ELR (cell line): ENCODE measurements around the gene OAF.

ENCODE experiments used
- DNase-seq: peaks from one replicate; pipeline ENCODE4 v3.0.0-alpha.2; 2015; ENCODE audit warnings: low read depth

OAF gene

DNA sequence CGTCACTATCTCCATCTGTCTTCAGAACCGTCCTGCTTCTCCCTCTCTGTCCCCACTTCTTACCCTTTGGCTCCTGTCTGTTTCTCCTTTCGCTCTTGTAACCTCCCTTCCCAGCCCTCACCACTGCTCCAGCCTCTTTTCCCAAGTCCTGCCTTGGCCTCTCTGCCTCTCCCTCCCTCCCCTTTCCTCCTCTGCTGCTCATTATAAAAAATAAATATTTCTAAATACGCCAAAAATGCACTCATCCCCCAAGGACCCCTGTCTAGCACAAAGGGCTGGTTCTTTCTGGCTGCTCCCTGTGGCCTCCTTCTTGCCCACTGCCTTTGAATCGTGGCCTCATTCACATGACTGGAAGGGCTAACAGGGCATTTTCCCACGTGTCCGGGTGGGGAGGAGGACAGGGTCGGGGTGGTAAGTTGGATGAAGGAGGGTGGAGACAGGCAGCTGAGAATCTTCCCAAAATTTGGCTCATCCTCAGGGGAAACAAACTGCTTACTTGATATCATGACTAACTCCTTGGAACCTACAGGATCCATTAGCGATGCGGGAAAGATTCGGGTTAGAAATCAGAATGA is 26.4 kb upstream of the OAF start:
- no peak for DNase-seq

DNA sequence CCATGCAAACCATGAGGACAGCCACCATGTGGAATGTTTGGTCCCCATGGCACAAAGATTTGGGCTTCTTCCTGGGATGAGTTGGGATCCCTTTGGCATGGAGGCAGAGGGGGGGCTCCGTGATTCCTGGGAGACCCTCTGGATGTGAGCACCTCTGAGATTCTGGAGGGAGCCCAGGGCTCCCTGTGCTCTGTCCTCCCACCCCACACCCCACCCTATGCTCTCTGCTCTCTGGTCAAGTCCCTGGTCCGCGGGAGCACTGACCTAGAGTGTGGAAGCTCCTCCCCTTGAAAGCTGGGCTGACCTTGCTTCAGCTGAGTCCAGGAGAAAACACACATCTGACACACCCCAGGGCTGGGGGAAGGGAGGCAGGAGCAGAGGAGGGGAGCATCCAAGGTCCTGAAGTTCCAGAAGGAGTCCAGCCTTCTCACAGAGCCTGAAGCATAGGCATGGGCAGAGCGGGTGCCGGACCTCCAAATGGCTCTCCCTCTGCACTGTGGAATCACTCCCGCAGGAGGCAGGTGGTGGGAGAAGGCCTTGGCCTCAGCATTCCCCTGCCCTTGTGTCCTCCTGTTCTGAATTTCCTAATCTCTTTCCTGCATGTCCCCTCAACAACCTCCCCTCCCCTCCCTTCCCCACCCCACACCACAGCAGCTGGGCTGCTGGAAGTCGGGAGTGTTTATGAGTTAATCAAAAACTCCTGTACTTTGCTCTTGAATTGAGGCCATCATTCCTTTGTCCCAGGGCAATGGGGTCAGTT is 25.7 kb upstream of the OAF start:
- DNase-seq = peak; percentile 25

DNA sequence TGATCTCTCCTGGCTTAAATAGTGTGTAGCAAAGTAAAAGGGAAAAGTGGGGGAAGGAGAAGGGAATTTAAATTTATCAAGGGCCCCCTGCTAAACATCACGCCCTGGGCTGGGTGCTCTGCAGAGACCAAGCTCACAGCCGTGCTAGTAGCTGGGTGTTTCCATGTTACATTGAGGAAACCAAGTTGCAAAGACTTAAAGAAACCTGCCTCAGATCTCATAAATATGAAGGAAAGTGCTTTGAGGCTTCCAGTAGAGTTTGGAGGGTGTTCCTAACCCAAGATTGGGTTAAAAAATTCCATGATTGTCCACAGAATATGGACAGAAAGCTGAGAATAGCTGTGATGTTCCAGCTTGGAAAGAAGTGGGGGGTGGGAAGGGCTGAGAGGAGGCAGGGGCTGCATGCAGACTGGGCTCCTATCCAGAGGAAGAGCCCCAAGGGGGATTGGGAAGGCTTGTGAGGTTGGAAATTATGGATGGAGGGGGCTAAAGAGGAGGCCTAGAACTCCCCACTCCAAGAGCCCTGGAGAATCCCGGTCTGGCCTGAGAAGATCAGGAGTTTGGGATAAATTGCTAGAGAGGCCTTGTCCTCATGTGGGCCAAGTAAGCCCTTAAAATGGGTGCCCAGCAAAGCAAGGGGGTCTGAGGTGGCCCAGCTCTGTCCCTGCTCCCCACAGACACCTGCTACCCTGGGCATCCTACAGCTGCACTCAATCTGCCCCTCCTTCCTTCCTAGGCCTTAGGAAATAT is 25.0 kb upstream of the OAF start:
- no peak for DNase-seq

DNA sequence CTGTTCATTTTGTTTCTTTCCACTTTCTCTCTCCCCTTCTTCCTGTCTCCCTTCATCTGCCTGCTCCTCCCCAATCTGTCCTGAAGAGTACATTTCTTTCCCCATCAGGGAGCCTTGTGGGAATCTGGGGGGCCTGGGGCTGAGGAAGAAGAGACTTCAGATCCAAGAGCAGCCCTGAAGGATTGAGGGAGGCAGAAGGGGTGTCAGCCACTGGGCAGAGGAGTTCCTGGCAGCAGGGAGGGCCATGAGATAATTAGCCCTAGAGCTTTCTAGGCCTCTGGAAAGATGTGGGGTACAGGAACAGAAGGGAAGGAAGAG is 24.4 kb upstream of the OAF start:
- no peak for DNase-seq

DNA sequence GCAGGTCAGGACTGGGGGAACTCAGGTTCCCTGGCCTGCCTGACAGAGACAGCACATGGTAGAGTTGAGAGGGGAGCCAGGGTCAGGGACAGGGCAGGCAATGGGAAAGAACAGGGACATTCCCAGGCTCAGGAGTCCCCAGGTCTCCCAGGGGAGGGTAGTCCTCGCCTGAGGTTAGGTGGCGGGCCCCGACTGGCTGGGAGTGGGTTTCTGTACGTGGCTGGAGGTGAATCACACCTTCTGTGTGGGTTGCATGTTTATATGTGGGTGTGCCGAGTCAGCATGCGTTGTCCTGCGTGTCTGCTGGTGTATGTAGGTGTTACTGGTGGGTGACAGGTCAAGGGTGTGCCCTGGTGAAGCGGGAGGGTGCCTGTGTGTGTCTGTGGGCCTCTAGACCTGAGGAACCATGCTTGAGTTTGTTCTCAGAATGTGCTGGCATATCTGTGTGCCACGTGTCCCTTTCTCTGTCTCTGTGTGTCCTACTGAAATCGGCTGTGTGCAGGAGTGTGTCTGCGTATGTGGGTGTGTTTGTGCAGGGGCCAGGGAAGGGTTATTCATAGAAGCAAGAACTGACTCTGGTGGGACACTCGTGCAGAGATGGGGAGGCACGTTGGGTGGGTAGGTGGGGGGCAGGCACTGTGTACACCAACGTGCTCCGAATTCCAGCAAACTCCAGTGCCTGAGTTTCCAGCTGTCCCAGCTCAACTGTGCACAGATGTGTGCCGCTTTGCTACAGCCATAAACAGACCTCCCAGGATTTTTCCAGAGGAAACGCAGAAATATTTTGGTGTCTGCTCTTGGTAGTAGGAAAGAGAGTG is 23.8 kb upstream of the OAF start:
- DNase-seq = peak; percentile 76

DNA sequence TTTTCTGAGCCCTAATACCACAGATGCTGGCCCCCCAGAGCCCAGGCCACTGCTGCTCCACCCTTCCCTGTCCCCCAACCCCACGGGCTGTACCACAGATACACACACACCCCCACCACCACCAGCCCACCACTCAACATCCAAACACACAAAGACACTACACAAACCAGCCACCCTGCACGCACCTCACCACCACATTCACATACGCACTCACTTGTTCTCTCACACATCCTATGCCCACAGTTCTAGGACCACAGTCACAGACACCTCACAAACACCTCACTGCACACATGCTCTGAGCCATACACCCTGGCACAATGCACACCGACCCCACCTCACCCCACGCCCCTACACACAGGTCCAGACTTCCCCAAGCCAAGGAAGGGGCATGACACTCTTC is 22.5 kb upstream of the OAF start:
- no peak for DNase-seq

DNA sequence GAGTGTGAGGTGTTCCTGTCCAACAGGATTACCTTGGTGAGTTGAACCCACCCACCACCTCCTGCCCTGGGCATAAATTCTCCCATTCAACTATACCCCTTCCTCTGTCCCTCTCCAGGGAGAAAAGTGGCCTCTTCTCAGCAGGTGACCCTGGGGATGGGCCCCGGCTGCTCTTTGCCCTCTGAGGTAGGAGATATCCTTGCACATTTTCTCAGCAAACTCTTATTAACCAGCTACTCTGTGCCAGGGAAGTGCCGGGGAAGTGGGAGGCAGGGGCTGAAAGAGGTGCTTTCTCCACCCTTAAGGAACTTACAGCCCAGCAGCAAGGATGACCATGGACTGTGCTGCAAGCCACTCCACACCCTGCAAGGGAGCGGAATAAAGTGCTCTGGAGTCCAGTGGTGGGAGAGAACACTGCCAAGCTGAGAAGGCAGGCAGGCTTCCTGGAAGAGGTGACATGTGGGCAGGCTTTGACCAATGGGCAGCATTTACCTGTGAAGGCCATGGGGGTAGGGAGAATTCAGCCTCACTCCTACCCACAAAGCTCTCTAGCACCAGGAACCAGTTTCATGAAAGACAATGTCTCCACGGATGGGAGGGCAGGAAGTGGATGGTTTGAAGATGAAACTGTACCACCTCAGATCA is 21.9 kb upstream of the OAF start:
- DNase-seq = no peak

DNA sequence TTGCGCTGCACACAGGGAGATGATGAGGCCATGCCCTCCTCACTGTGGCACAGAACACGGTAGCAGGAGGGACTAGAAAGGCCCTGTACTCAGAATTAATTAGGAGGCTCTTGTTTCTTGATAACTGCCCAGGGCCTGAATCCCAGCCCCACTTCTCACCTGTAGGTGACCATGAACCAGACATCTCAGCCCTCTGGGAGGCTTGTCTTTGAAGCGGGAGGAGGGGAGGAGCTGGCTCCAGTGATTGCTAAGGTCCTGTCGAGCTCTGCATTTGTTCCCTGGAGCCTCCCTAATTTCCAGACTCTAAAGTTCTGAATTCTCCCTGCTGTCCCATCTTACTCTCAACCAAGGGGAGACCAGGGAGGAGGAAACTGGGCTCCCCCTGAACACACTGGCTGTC is 19.8 kb upstream of the OAF start:
- no peak for DNase-seq

DNA sequence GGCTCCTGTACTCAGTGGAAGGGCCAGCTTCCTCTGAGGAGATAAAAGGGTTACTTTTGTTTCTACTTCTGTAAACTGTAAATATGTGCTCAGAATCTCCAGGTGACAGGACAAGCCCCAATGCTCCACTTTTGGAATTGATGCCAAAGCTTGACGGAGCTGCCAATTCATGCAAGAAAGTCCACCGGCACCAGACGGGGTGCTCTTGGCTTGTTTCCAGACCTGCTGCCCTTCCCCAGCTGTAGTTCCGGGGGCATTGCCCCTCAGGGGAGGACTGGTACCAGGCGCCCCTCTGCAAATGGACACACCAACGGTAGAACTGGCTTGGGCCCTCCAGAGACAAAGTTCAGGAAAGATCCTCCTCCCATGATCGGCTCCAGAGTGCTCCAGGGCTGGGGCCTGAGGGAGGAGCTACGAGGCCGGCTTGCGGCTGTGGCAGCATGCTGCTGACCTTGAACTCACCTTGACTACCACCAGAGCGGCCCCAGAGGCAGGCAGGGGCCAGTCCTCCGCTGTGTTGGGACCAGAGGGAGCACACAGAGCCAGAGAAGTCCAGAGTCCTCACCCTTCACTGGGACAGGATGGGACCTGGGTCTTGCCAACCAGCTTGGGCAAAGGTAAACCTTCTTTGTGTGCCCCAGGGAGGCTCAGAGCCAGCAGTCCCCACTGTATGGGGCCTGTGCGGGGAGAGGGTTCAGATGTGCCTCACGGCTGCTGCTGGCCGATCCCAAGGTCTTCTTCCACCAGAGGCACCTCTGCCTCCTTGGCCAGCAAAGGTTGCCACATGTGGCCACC is 17.8 kb upstream of the OAF start:
- no peak for DNase-seq

DNA sequence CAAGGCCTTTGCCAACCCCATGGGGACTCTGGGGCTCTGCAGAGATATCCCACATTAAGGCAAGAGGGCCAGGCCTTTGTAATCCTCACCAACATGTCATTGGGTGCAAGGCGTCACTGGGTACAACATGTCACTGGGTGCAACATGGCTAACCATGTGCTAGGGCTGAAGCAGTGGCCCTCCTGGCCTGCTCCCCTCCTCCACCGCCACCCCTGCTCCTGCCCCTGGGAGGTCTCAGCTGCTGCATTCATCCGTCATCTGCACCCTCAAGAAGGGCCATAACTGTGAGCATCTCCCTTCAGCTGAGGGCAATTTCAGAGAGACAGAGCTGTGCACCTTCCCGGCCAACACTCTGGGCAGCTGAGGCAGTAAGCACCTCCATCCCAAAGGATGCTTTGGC is 16.7 kb upstream of the OAF start:
- DNase-seq = no peak

DNA sequence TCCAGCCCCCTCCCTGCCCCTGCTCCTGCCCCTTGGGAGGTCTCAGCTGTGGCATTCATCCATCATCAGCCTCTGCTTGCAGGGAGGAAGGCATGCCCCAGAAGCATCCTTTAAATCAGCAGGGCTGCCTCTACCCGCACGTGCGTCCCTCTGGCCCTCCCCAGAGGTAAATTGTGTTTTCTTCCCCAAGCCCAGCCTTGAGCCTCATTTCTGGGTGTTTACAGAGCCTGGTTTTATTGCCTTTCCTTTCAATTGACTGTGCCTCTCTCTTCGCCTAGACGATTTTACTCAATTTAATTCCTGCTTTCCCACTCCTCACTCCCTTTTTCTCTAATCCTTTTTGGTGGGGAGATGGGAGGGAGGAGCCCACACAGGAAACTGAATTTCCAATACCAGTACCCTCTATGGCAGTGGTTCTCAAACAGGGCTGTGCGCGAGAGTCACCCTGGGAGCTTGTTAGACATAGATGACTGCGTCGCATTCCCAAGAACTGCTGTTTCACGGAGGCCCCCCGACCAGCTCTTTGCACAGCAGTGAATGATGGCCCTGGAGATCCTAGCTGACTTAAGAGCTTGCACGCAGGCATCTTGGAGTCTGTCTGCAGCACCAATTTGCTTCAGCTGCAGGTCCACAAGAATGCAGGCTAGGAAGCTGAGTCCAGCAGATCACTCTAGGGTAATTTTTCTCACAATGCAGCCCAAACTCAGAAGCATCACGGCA is 15.1 kb upstream of the OAF start:
- DNase-seq = no peak

DNA sequence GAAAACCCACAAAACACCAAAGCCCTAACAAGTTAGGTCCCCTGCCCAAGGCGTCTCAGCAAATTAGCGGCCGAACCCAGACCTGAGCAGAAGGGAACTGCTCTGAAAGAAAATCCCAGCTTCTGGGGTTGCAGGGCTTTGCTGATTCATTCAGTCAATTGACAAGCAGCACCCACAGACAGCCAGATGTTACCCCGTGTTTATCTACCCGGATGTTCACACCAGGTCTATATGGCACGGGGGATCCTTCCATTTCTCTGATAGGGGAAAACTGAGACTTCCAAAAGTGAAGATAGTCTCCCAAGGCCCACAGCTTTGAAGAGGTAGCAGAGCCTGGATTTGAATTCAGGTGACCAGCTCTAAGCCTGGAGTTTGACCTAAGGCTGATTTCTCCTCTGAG is 14.0 kb upstream of the OAF start:
- no peak for DNase-seq

DNA sequence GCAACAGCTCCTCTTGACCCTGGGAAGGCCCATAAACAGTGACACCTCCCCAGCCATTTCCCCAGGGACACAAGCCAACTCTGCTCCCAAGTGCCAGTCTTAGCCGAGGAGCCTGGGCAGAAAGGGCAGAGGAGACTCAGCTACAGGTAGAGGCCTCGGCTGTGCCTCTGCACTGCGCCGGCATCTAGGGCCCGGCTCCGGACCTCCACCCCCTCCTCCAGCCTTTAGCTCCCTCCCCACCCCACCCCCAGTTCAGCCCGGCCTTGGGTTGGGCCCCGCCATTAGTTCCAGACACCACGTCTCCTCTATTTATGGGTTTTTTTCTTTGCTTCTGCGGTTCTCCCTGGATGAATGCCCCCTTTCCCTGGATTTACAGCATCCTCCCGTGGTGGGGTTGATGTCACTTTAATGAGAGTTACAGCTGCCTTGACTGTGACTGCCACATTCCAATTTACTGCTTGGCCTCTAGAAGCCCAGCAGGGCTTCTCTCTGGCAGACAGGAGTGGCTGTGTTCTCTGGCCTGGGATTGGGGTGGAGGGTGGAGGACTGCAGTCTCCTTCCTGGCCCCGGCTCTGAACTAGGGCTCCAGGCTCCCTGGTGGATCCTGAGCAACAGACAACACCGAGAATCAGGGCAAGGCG is 13.5 kb upstream of the OAF start:
- no peak for DNase-seq

DNA sequence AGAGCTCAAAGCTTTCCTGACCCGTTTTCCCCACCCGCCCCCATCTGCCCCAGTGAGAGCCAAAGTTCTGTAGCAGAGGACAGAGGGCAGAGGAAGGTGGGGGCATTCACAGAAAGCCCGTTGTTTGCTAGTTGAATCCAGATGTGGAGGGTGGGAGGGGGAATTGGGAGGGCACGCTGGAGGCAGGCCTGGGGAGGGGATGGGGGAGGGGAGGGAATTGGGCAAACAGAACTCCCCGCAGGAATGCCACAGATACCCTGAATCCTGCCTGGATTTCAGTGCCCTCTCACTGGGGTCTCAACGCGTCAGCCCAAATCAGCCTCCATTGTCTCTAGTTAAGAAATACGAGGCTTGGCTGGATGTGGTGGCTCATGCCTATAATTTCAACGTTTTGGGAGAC is 12.9 kb upstream of the OAF start:
- DNase-seq = no peak

DNA sequence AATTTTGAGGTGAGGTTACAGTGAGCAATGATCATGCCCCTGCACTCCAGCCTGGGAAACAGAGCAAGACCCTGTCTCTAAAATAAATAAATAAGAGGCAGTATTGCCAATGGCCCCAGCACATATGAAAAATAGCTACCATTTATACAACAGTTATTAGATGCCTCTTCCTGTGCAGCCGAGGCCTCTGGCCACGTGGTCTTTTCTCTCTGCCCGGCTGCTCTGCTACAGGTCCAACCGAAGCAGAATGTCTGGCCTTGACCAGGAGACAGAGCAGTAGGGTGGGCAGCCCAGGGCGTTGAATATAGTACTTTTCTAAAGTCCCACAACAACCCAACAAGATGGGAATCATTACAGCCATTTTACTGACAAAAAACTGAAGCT is 12.4 kb upstream of the OAF start:
- DNase-seq = no peak

DNA sequence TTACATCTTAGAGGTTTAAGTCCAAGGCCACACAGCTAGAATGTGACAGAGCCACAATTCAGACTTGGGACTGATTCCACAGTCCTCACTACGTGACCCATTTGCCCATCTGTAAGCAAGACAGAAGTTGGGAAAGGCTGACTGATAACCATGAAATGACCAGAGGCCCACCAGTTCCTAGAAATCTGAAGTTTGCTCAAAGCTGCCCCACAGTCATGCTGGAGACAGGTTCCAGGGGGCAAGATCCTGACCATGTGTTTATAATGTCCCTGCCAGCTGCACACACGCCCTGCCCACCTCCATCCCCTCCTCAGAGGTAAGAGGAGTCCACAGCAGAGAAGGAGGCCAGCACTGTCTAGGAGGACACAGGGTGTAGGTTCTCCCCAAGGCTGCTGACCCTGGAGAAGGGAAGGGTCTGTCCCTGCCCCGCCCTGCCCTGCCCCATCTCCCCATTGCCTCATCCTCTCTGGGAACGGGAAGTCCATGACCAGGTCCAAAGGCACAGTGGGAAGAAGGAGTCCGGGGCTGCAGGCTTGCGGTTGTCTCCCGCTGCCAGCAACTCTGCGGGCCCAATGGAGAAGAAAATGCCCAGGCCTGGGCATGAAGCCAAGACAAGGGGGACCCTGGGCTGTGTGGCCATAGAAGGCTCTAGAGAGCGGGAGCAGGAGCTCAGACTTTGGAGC is 11.9 kb upstream of the OAF start:
- no peak for DNase-seq

DNA sequence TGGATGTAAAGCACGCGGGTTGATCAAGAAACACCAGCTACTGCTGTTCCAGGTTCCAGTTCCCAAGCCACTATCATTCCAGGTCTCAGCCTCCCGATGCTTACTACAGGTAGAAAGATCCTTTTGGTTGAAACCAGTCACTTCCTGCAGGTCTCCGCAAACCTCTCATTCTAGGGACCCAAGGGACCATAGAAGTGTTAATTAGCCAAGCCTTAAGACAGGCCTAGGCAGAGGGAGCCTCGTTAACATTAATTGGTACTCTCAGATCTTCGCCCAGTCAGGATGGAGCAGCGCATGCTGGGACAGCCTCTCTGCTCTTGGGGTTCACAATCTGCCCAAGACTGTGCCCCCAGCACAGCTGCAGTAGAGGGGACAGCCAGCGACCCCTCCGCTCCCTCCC is 11.2 kb upstream of the OAF start:
- no peak for DNase-seq

DNA sequence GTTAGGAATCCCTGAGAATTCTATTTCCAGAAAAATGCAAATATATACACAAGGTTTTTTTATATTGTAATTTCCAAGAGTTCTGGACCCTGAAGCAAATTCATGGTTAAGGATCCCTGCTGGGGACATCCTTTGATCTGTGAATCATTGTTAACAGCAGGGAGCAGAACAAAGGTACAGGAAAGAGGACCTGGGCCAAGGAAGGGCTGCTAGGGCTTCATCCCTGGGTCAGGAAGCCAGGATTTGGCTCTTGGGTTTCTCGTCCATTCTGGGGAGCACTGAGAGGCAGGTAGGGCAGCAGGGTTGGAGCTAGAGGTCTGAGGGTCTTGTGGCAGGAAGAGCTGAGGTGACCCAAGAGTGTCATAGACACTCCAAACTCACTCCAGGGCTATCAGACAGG is 10.2 kb upstream of the OAF start:
- no peak for DNase-seq

DNA sequence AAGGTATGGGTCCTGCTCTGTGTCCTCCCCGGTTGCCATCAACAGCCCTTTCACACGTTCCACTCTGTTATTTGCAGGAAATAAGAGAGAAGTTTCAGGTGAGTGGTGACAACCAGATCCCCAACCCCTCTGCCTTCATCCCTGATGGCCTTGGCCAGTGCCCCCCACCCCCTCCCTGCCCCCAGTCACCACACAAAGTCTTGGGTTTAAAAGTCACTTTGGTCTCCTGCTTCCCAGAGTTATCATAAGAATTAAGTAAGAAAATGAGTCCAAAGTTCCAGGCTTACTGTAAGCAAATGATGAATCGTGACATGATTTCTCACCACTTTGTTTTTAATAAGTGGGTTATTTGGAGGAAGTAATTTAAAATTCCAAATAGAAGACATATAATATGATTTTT is 9.2 kb upstream of the OAF start:
- DNase-seq = no peak

DNA sequence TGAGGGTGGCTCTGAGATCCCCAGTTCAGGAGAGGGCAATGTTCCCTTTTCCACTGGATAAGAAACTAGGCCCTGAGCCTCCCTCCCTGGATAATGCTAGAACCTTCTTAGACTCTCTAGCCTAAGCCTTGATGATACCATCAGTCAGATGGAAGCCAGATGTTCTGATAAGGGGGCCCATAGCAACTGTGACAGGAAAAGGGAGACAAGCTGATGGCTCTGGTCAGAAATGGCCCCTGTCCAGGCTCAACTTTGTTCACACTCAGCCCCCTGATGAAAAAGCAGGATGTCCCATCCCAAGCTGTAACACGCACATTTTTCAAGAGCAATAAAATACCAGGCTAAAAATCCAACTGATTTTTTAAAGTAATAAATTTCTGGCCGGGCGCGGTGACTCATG is 7.2 kb upstream of the OAF start:
- no peak for DNase-seq
